ENCODE results near the gene APOC4. TPM values are rescaled to one million over a fixed set of nuclear protein-coding genes. Genes with fewer than 3 reads are reported as not detected.

The APOC4 gene
- total and polyA plus RNA-seq, 2 experiments from 2014 or later = not detected

GRCh38 chr19:44960906-44961728 lies 19.1 kb downstream of the APOC4 start:
- peaks cover 2% of the 10 kb centered on the region for H3K4me1 ChIP-seq (ENCODE audit: insufficient read depth)
- peaks cover 4% of the 10 kb centered on the region for H3K27me3 Mint-ChIP-seq (ENCODE audit: insufficient read depth, low read depth, poor library complexity)
- H3K4me3 Mint-ChIP-seq = no peak overlapping the region
- TF ChIP-seq CTCF (conservative IDR thresholded peaks at IDR 0.05; ENCODE audit: low read depth in 2 of 2) = no peak
- no peak overlapping the region for H3K4me3 ChIP-seq
- peaks cover 16% of the 10 kb centered on the region for H3K4me1 Mint-ChIP-seq
- H3K27ac ChIP-seq (ENCODE audit: low read depth) = no peak overlapping the region
- no peak overlapping the region for H2AFZ ChIP-seq
- peaks cover 30% of the 10 kb centered on the region for H3K36me3 Mint-ChIP-seq (ENCODE audit: low read depth)
- no peak overlapping the region for H3K27ac Mint-ChIP-seq
- no peak for DNase-seq (ENCODE audit: low spot score)
- H3K9me3 Mint-ChIP-seq = no peaks in the 10 kb centered on the region
- peaks cover 14% of the 10 kb centered on the region for H4K20me1 ChIP-seq (replicated peaks; ENCODE audit: insufficient read depth)
- no peaks in the 10 kb centered on the region for H3K27me3 ChIP-seq (ENCODE audit: insufficient read depth)
- no peak for ATAC-seq
- peaks cover 56% of the 10 kb centered on the region for H3K79me2 ChIP-seq (replicated peaks; ENCODE audit: insufficient read depth)
- H3K36me3 ChIP-seq (ENCODE audit: insufficient read depth) = 0 out of 2 replicates have a peak, but pooled peaks cover 11% of the 10 kb centered on the region
- H3K9me2 ChIP-seq (ENCODE audit: insufficient read depth) = no peaks in the 10 kb centered on the region
- no peak overlapping the region for H3K4me2 ChIP-seq
- 0 out of 2 replicates have a peak, but pooled peaks cover 9% of the 10 kb centered on the region for H3F3A ChIP-seq (replicated peaks; ENCODE audit: low read depth)

GRCh38 chr19:44961821-44962220 lies 19.8 kb downstream of the APOC4 start:
- no peak overlapping the region for H3K4me3 Mint-ChIP-seq
- ATAC-seq = no peak
- TF ChIP-seq JUNB (IDR thresholded peaks at IDR 0.05; ENCODE audit: unreplicated experiment) = no peak
- no peak for TF ChIP-seq EZH2 (IDR thresholded peaks at IDR 0.05; ENCODE audit: low read depth, unreplicated experiment)
- no peak for TF ChIP-seq POLR2AphosphoS5 (IDR thresholded peaks at IDR 0.05; ENCODE audit: low read depth)
- no peak for TF ChIP-seq ZNF331 (CRISPR knock-in tag; IDR thresholded peaks at IDR 0.05; ENCODE audit: low read depth)
- TF ChIP-seq ETS1 (IDR thresholded peaks at IDR 0.05) = no peak
- no peak for TF ChIP-seq CREB1 (CRISPR knock-in tag; IDR thresholded peaks at IDR 0.05; ENCODE audit: low read depth)
- TF ChIP-seq ZNF462 (CRISPR knock-in tag; IDR thresholded peaks at IDR 0.05) = no peak
- TF ChIP-seq CTCF (conservative IDR thresholded peaks at IDR 0.05; ENCODE audit: low read depth in 2 of 2) = no peak
- no peak for TF ChIP-seq NANOG (IDR thresholded peaks at IDR 0.05; ENCODE audit: borderline replicate concordance)

More at GRCh38 chr19:44961821-44962220, 19.8 kb downstream of the APOC4 start:
- no peaks in the 10 kb centered on the region; the same call in 2 of the 3 replicates for H3K9me3 Mint-ChIP-seq
- Histone ChIP-seq H3K79me2 (replicated peaks; ENCODE audit: insufficient read depth) (peaks cover 48% of the 10 kb centered on the region), H3K4me2 (no peak overlapping the region), H3K27ac (ENCODE audit: low read depth) (no peak overlapping the region), H3K4me1 (ENCODE audit: insufficient read depth) (no peaks in the 10 kb centered on the region; the same call in 1 of the 2 replicates), H3K4me3 (no peak overlapping the region), H3K9me2 (ENCODE audit: insufficient read depth) (no peaks in the 10 kb centered on the region), H3F3A (replicated peaks; ENCODE audit: low read depth) (0 out of 2 replicates have a peak, but pooled peaks cover 4% of the 10 kb centered on the region), H4K20me1 (replicated peaks; ENCODE audit: insufficient read depth) (peaks cover 10% of the 10 kb centered on the region), H3K27me3 (ENCODE audit: insufficient read depth) (no peaks in the 10 kb centered on the region), H3K36me3 (ENCODE audit: insufficient read depth) (0 out of 2 replicates have a peak, but pooled peaks cover 11% of the 10 kb centered on the region), H2AFZ (no peak overlapping the region)
- no peak for DNase-seq (ENCODE audit: low spot score)
- peaks cover 10% of the 10 kb centered on the region for H3K4me1 Mint-ChIP-seq
- H3K27ac Mint-ChIP-seq = no peak overlapping the region
- peaks cover 2% of the 10 kb centered on the region for H3K27me3 Mint-ChIP-seq (ENCODE audit: insufficient read depth, low read depth, poor library complexity)
- peaks cover 30% of the 10 kb centered on the region for H3K36me3 Mint-ChIP-seq (ENCODE audit: low read depth)

Measured in GM23338 (cell line).